ENCODE measurements around the gene ZNF701. TPM values are rescaled to one million over a fixed set of nuclear protein-coding genes. Genes with fewer than 3 reads are reported as not detected.
"Not testable (repeated sequence)": the region's sequence is repeated elsewhere in the genome, so short reads cannot be mapped to it uniquely, and the experiment has no call there.

ZNF701 gene
- polyA plus RNA-seq, 3 donors = 4.8 to 8.2 (median 5.6) TPM

DNA sequence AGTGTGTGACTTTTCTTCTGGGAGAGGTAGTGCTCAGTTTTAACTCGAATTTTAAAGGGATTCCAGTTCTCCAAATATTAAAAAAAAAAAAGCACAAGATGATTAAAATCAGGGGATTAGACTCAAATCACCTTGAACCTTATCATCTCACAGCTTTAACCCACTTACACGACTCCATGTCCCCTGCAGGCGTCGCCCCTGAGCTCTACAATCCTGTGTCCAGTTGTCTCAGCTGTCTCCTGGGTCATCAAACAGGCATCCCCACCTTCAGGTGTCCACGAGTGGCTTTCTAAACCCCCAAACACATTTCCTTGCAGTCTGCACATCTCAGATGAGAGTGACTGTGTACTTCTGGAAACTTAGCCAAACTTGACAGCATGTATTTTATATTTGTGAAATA is 28.5 kb upstream of the ZNF701 start:
- H3K4me1 ChIP-seq (ENCODE audit: control insufficient read depth in 1 of 2, insufficient read depth in 2 of 2, low read length in 2 of 2) = peaks cover 22 to 39% of the 10 kb centered on the region in 2 donors
- H3K36me3 ChIP-seq (replicated peaks in 1 of 2; ENCODE audit: control insufficient read depth in 1 of 2, insufficient read depth in 2 of 2, low read length in 2 of 2) = peaks cover 42 to 70% of the 10 kb centered on the region in 2 donors
- no peak overlapping the region for H3K9ac ChIP-seq (ENCODE audit: insufficient read depth, low read length, poor library complexity, severe bottlenecking)
- H3K4me2 ChIP-seq (replicated peaks; ENCODE audit: extremely low read depth, low read length, poor library complexity, severe bottlenecking) = no peak overlapping the region
- Mint-ChIP-seq H3K4me1 (peaks cover 41% of the 10 kb centered on the region), H3K36me3 (peaks cover 54 to 82% of the 10 kb centered on the region in 2 donors), H3K9me3 (peaks cover 41 to 96% (median 85%) of the 10 kb centered on the region in 7 donors), H3K4me3 (no peak overlapping the region), H3K27ac (peak overlapping the region in 3 of 7 donors; percentile 24 to 66 (median 60)), H3K27me3 (ENCODE audit: low read depth in 3 of 3) (peaks cover 0 to 4% (median 3%) of the 10 kb centered on the region in 3 donors)
- WGBS (ENCODE audit: insufficient coverage) = 100% methylated on average over 1 of the region's 5 CpGs
- intact Hi-C loops (cut with micrococcal nuclease) = no loop called here
- no peak overlapping the region for H3K27ac ChIP-seq (ENCODE audit: low read depth in 1 of 2, low read length in 2 of 2)
- H3K79me2 ChIP-seq (ENCODE audit: insufficient read depth, low read length) = peaks cover 57% of the 10 kb centered on the region
- H3K4me3 ChIP-seq (replicated peaks in 1 of 3; ENCODE audit: low read depth in 2 of 3, low read length in 3 of 3) = no peak overlapping the region
- TF ChIP-seq, protein P1, sequence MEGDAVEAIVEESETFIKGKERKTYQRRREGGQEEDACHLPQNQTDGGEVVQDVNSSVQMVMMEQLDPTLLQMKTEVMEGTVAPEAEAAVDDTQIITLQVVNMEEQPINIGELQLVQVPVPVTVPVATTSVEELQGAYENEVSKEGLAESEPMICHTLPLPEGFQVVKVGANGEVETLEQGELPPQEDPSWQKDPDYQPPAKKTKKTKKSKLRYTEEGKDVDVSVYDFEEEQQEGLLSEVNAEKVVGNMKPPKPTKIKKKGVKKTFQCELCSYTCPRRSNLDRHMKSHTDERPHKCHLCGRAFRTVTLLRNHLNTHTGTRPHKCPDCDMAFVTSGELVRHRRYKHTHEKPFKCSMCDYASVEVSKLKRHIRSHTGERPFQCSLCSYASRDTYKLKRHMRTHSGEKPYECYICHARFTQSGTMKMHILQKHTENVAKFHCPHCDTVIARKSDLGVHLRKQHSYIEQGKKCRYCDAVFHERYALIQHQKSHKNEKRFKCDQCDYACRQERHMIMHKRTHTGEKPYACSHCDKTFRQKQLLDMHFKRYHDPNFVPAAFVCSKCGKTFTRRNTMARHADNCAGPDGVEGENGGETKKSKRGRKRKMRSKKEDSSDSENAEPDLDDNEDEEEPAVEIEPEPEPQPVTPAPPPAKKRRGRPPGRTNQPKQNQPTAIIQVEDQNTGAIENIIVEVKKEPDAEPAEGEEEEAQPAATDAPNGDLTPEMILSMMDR (IDR thresholded peaks at IDR 0.05) = no peak
- H2AFZ ChIP-seq (ENCODE audit: insufficient read depth, low read depth, low read length, poor library complexity, severe bottlenecking) = no peak overlapping the region
- DNase-seq = no peak
- peaks cover 56 to 81% of the 10 kb centered on the region in 2 donors for H3K9me3 ChIP-seq (replicated peaks in 1 of 2; ENCODE audit: control insufficient read depth in 1 of 2, insufficient read depth in 1 of 2, low read length in 2 of 2)
- no peaks in the 10 kb centered on the region for H3K27me3 ChIP-seq (ENCODE audit: control insufficient read depth in 2 of 2, insufficient read depth in 2 of 2, low read length in 2 of 2)
- no peaks in the 10 kb centered on the region for H4K20me1 ChIP-seq (ENCODE audit: insufficient read depth, low read length)

DNA sequence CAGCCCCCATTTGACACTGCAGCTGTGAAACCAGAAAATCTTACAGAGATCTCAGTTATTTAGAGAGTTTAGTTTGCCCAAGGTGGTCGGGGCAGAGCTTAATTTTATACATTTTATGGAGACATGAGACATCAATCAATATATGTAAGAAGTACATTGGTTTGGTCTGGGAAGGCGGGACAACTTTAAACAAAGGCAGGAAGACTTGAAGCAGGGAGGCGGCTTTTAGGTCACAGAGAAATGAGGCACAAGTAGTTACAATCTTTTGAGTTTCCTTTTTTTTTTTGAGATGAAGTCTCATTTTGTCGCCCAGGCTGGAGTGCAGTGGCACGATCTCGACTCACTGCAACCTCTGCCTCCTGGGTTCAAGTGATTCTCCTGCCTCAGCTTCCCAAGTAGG is 27.5 kb upstream of the ZNF701 start:
- H3K9me3 ChIP-seq (replicated peaks in 1 of 2; ENCODE audit: control insufficient read depth in 1 of 2, insufficient read depth in 1 of 2, low read length in 2 of 2) = peaks cover 66 to 80% of the 10 kb centered on the region in 2 donors
- H3K4me3 ChIP-seq (replicated peaks in 1 of 3; ENCODE audit: low read depth in 2 of 3, low read length in 3 of 3) = peak overlapping the region in 1 of 3 experiments; percentile 36
- H3K36me3 ChIP-seq (replicated peaks in 1 of 2; ENCODE audit: control insufficient read depth in 1 of 2, insufficient read depth in 2 of 2, low read length in 2 of 2) = peaks cover 50 to 79% of the 10 kb centered on the region in 2 donors
- H3K4me3 Mint-ChIP-seq; H3K27me3 Mint-ChIP-seq (ENCODE audit: low read depth in 3 of 3); DNase-seq; H3K9ac ChIP-seq (ENCODE audit: insufficient read depth, low read length, poor library complexity, severe bottlenecking); H3K4me2 ChIP-seq (replicated peaks; ENCODE audit: extremely low read depth, low read length, poor library complexity, severe bottlenecking); H2AFZ ChIP-seq (ENCODE audit: insufficient read depth, low read depth, low read length, poor library complexity, severe bottlenecking); H3K27me3 ChIP-seq (ENCODE audit: control insufficient read depth in 2 of 2, insufficient read depth in 2 of 2, low read length in 2 of 2); H4K20me1 ChIP-seq (ENCODE audit: insufficient read depth, low read length); intact Hi-C loops (cut with micrococcal nuclease): not testable (repeated sequence)
- H3K4me1 ChIP-seq (ENCODE audit: control insufficient read depth in 1 of 2, insufficient read depth in 2 of 2, low read length in 2 of 2) = peaks cover 14 to 30% of the 10 kb centered on the region in 2 donors
- WGBS (ENCODE audit: insufficient coverage) = no CpG with 5 or more reads among the region's 6 CpGs
- H3K79me2 ChIP-seq (ENCODE audit: insufficient read depth, low read length) = peaks cover 49% of the 10 kb centered on the region
- H3K27ac ChIP-seq (ENCODE audit: low read depth in 1 of 2, low read length in 2 of 2) = peak overlapping the region in 1 of 2 donors; percentile 4
- H3K36me3 Mint-ChIP-seq = peaks cover 63 to 82% of the 10 kb centered on the region in 2 donors
- H3K4me1 Mint-ChIP-seq = peaks cover 32% of the 10 kb centered on the region
- peak overlapping the region in 4 of 7 donors; percentile 32 to 84 (median 75) for H3K27ac Mint-ChIP-seq
- peaks cover 36 to 96% (median 85%) of the 10 kb centered on the region in 7 donors for H3K9me3 Mint-ChIP-seq

Measured in CD14-positive monocyte (primary cell).